ENCODE data around the gene UST. TPM values are rescaled to one million over a fixed set of nuclear protein-coding genes. Genes with fewer than 3 reads are reported as not detected.
"Not testable (repeated sequence)": the region's sequence is repeated elsewhere in the genome, so short reads cannot be mapped to it uniquely, and the experiment has no call there.

Gene UST
- total RNA-seq, 1 donor from 2014 or later: 5.2 TPM

GRCh38 chr6:148854096-148854495 lies 107.3 kb downstream of the UST start:
- TF ChIP-seq CTCF (IDR thresholded peaks at IDR 0.05; ENCODE audit: insufficient read depth, low read length, poor library complexity, severe bottlenecking): no peak
- DNase-seq (ENCODE audit: low read depth): no peak

GRCh38 chr6:148854992-148855391 lies 108.2 kb downstream of the UST start:
- DNase-seq (ENCODE audit: low read depth): no peak
- no peaks in the 10 kb centered on the region for H3K27me3 ChIP-seq (ENCODE audit: control insufficient read depth, insufficient read depth, low read length)
- H3K36me3 ChIP-seq (ENCODE audit: control insufficient read depth, insufficient read depth, low read length): no peaks in the 10 kb centered on the region
- TF ChIP-seq CTCF (IDR thresholded peaks at IDR 0.05; ENCODE audit: insufficient read depth, low read length, poor library complexity, severe bottlenecking): no peak
- no peak overlapping the region for H3K4me3 ChIP-seq (ENCODE audit: low read depth, low read length)

More at GRCh38 chr6:148854096-148854495, 107.3 kb downstream of the UST start:
- Histone ChIP-seq H3K36me3 (ENCODE audit: control insufficient read depth, insufficient read depth, low read length) (no peaks in the 10 kb centered on the region), H3K27me3 (ENCODE audit: control insufficient read depth, insufficient read depth, low read length) (no peaks in the 10 kb centered on the region), H3K4me3 (ENCODE audit: low read depth, low read length) (no peak overlapping the region)

- TF ChIP-seq CTCF (IDR thresholded peaks at IDR 0.05; ENCODE audit: insufficient read depth, low read length, poor library complexity, severe bottlenecking): no peak
- Histone ChIP-seq H3K4me3 (ENCODE audit: low read depth, low read length) (no peak overlapping the region), H3K27me3 (ENCODE audit: control insufficient read depth, insufficient read depth, low read length) (no peaks in the 10 kb centered on the region), H3K36me3 (ENCODE audit: control insufficient read depth, insufficient read depth, low read length) (no peaks in the 10 kb centered on the region)
- DNase-seq (ENCODE audit: low read depth): no peak
Observed at GRCh38 chr6:148855744-148856143, 108.9 kb downstream of the UST start.

- TF ChIP-seq CTCF (IDR thresholded peaks at IDR 0.05; ENCODE audit: insufficient read depth, low read length, poor library complexity, severe bottlenecking): no peak
- DNase-seq (ENCODE audit: low read depth): peak; percentile 56
- Histone ChIP-seq H3K4me3 (ENCODE audit: low read depth, low read length) (no peak overlapping the region), H3K36me3 (ENCODE audit: control insufficient read depth, insufficient read depth, low read length) (no peaks in the 10 kb centered on the region), H3K27me3 (ENCODE audit: control insufficient read depth, insufficient read depth, low read length) (no peaks in the 10 kb centered on the region)
Observed at GRCh38 chr6:148857798-148858390, 111.1 kb downstream of the UST start.

GRCh38 chr6:148864132-148864531 lies 117.3 kb downstream of the UST start:
- DNase-seq (ENCODE audit: low read depth); H3K27me3 ChIP-seq (ENCODE audit: control insufficient read depth, insufficient read depth, low read length); H3K36me3 ChIP-seq (ENCODE audit: control insufficient read depth, insufficient read depth, low read length); H3K4me3 ChIP-seq (ENCODE audit: low read depth, low read length): not testable (repeated sequence)

GRCh38 chr6:148864941-148865340 lies 118.1 kb downstream of the UST start:
- no peak overlapping the region for H3K4me3 ChIP-seq (ENCODE audit: low read depth, low read length)
- DNase-seq (ENCODE audit: low read depth): no peak
- TF ChIP-seq CTCF (IDR thresholded peaks at IDR 0.05; ENCODE audit: insufficient read depth, low read length, poor library complexity, severe bottlenecking): no peak
- H3K36me3 ChIP-seq (ENCODE audit: control insufficient read depth, insufficient read depth, low read length): no peaks in the 10 kb centered on the region
- H3K27me3 ChIP-seq (ENCODE audit: control insufficient read depth, insufficient read depth, low read length): no peaks in the 10 kb centered on the region
